NT2/D1 (cell line): ENCODE data around the gene FAM25G.

Source experiments
- SUZ12 ChIP-seq: IDR thresholded peaks from 2 replicates; pipeline ENCODE4 v1.6.1; 2011; ENCODE audit not compliant: insufficient read length, insufficient read depth; ENCODE audit errors: extremely low read depth
- ZNF274 ChIP-seq: IDR thresholded peaks from 2 replicates; pipeline ENCODE4 v1.6.1; 2011; ENCODE audit warnings: mild to moderate bottlenecking, low read depth, low read length

GRCh38 chr10:47457826-47458225, 33.7 kb downstream of the FAM25G start:
- TF ChIP-seq ZNF274 (no peak), SUZ12 (no peak)
